ENCODE data around the gene KRT16. TPM values are rescaled to one million over a fixed set of nuclear protein-coding genes. Genes with fewer than 3 reads are reported as not detected.

Gene KRT16
- total and polyA plus RNA-seq, 10 of the 15 experiments (the other 5 are each of a cell fraction or from before 2014, with no cell fraction given), result 0.07 TPM; not detected in 9

GRCh38 chr17:41657176-41657754 is 44.7 kb upstream of the KRT16 start:
- intact Hi-C loops (cut with micrococcal nuclease; ENCODE audit: unreplicated experiment), result no loop called here
- in situ Hi-C loops (cut with MboI), result no loop called here
- RAD21 ChIA-PET (ENCODE audit: unreplicated experiment), result no interaction called here
- Histone ChIP-seq H3K9ac (ENCODE audit: control insufficient read depth, insufficient read depth, low read length) (no peak overlapping the region), H3K4me1 (ENCODE audit: control insufficient read depth, insufficient read depth, low read length) (no peaks in the 10 kb centered on the region; the same call in 1 of the 2 replicates), H2AFZ (ENCODE audit: control insufficient read depth, low read depth, low read length) (no peak overlapping the region), H4K20me1 (ENCODE audit: control insufficient read depth, insufficient read depth) (no peaks in the 10 kb centered on the region), H3K36me3 (ENCODE audit: control insufficient read depth in 2 of 2, insufficient read depth in 2 of 2, low read length in 1 of 2) (no peaks in the 10 kb centered on the region), H3K79me2 (ENCODE audit: control insufficient read depth, insufficient read depth, low read length) (no peaks in the 10 kb centered on the region), H3K27ac (ENCODE audit: control insufficient read depth, insufficient read depth) (no peak overlapping the region), H3K4me2 (ENCODE audit: control insufficient read depth, insufficient read depth) (no peak overlapping the region), H3K9me3 (replicated peaks; ENCODE audit: control insufficient read depth, insufficient read depth, low read length) (no peaks in the 10 kb centered on the region), H3K27me3 (replicated peaks in 1 of 2; ENCODE audit: control insufficient read depth in 2 of 2, insufficient read depth in 2 of 2, low read length in 1 of 2) (no peaks in the 10 kb centered on the region; a peak in 1 of 4 replicates), H3K4me3 (no peak overlapping the region)
- no TSS peak for BruUV-seq (replicated peaks)
- WGBS (ENCODE audit: insufficient coverage, insufficient replicate concordance, low lambda C conversion rate, missing lambda C conversion rate), result 26% methylated on average over 16 of the region's 16 CpGs
- POLR2A ChIA-PET, result no interaction called here
- ATAC-seq (no peak; the same call in 2 of the 3 replicates), FAIRE-seq (no peak), DNase-seq (ENCODE audit: low read depth, low spot score) (no peak)
- SMC1A ChIA-PET (ENCODE audit: uncharacterized antibody, unreplicated experiment), result no interaction called here
- TF ChIP-seq ZNF207 (IDR thresholded peaks at IDR 0.05; ENCODE audit: borderline replicate concordance), result no peak
- TF ChIP-seq TCF7 (IDR thresholded peaks at IDR 0.05; ENCODE audit: borderline replicate concordance), result no peak
- no peak for TF ChIP-seq CBFB (IDR thresholded peaks at IDR 0.05; ENCODE audit: low read depth)
- peak; percentile 56 for TF ChIP-seq IKZF1 (conservative IDR thresholded peaks at IDR 0.05)
- TF ChIP-seq IKZF2 (IDR thresholded peaks at IDR 0.05), result 0 out of 4 replicates have a peak, but pooled peaks of 1 of the 2 experiments have one; percentile 24
- peak; percentile 54; the same call in 1 of the 2 replicates for TF ChIP-seq RUNX3 (IDR thresholded peaks at IDR 0.05; ENCODE audit: low read length)
- CTCF ChIA-PET, result interaction anchor here (0.9 to 12.0 kb wide), 3 partner anchors 7 to 12 kb away, joined by 3 to 420 read pairs (median 4); no protein-coding TSS in a partner anchor

- Histone ChIP-seq H3K9ac (ENCODE audit: control insufficient read depth, insufficient read depth, low read length) (no peak overlapping the region), H3K4me2 (ENCODE audit: control insufficient read depth, insufficient read depth) (no peak overlapping the region), H3K9me3 (replicated peaks; ENCODE audit: control insufficient read depth, insufficient read depth, low read length) (no peaks in the 10 kb centered on the region), H4K20me1 (ENCODE audit: control insufficient read depth, insufficient read depth) (no peaks in the 10 kb centered on the region), H3K4me1 (ENCODE audit: control insufficient read depth, insufficient read depth, low read length) (no peaks in the 10 kb centered on the region; the same call in 1 of the 2 replicates), H3K4me3 (no peak overlapping the region), H3K27ac (ENCODE audit: control insufficient read depth, insufficient read depth) (no peak overlapping the region), H3K27me3 (replicated peaks in 1 of 2; ENCODE audit: control insufficient read depth in 2 of 2, insufficient read depth in 2 of 2, low read length in 1 of 2) (no peaks in the 10 kb centered on the region; a peak in 1 of 4 replicates), H2AFZ (ENCODE audit: control insufficient read depth, low read depth, low read length) (no peak overlapping the region), H3K36me3 (ENCODE audit: control insufficient read depth in 2 of 2, insufficient read depth in 2 of 2, low read length in 1 of 2) (no peaks in the 10 kb centered on the region), H3K79me2 (ENCODE audit: control insufficient read depth, insufficient read depth, low read length) (no peaks in the 10 kb centered on the region)
- intact Hi-C loops (cut with micrococcal nuclease; ENCODE audit: unreplicated experiment), result no loop called here
- ChIA-PET SMC1A (ENCODE audit: uncharacterized antibody, unreplicated experiment) (no interaction called here), POLR2A (no interaction called here), RAD21 (ENCODE audit: unreplicated experiment) (no interaction called here), CTCF (interaction anchor here (0.6 kb wide), 1 partner anchor 8 kb away, joined by 3 read pairs; no protein-coding TSS in a partner anchor)
- no peak for DNase-seq (ENCODE audit: low read depth, low spot score)
- no peak; the same call in 1 of the 3 replicates for ATAC-seq
- in situ Hi-C loops (cut with MboI), result no loop called here
- WGBS (ENCODE audit: insufficient coverage, insufficient replicate concordance, low lambda C conversion rate, missing lambda C conversion rate), result 32% methylated on average over 14 of the region's 16 CpGs
- BruUV-seq (replicated peaks), result no TSS peak
- FAIRE-seq, result no peak
- TF ChIP-seq RFX5 (IDR thresholded peaks at IDR 0.05; ENCODE audit: low read depth, low read length) (no peak), TCF7 (IDR thresholded peaks at IDR 0.05; ENCODE audit: borderline replicate concordance) (no peak), USF1 (IDR thresholded peaks at IDR 0.05; ENCODE audit: borderline replicate concordance, extremely low read length, insufficient read depth, low read depth, low read length) (no peak), RELB (IDR thresholded peaks at IDR 0.05; ENCODE audit: low read depth) (no peak), CBX5 (IDR thresholded peaks at IDR 0.05; ENCODE audit: low read depth) (no peak), NRF1 (conservative IDR thresholded peaks at IDR 0.05; ENCODE audit: low read depth, low read length) (no peak), MAX (IDR thresholded peaks at IDR 0.05; ENCODE audit: low read depth, low read length) (no peak), ZNF384 (IDR thresholded peaks at IDR 0.05; ENCODE audit: borderline replicate concordance, low read depth, low read length) (no peak), LARP7 (IDR thresholded peaks at IDR 0.05) (no peak)
Observed at GRCh38 chr17:41656249-41657023, 43.9 kb upstream of the KRT16 start.
